Measurements from ENCODE around the gene SRP19.
"Not testable (repeated sequence)": the region's sequence is repeated elsewhere in the genome, so short reads cannot be mapped to it uniquely, and the experiment has no call there.

The SRP19 gene

GRCh38 chr5:112892776-112893175, 31.7 kb downstream of the SRP19 start:
- in situ Hi-C loops (cut with MboI; ENCODE audit: low pct_unique_long_range_greater_than_20kb, low sequenced_read_pairs, unreplicated experiment): no loop called here
- TF ChIP-seq, protein P1, sequence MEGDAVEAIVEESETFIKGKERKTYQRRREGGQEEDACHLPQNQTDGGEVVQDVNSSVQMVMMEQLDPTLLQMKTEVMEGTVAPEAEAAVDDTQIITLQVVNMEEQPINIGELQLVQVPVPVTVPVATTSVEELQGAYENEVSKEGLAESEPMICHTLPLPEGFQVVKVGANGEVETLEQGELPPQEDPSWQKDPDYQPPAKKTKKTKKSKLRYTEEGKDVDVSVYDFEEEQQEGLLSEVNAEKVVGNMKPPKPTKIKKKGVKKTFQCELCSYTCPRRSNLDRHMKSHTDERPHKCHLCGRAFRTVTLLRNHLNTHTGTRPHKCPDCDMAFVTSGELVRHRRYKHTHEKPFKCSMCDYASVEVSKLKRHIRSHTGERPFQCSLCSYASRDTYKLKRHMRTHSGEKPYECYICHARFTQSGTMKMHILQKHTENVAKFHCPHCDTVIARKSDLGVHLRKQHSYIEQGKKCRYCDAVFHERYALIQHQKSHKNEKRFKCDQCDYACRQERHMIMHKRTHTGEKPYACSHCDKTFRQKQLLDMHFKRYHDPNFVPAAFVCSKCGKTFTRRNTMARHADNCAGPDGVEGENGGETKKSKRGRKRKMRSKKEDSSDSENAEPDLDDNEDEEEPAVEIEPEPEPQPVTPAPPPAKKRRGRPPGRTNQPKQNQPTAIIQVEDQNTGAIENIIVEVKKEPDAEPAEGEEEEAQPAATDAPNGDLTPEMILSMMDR (IDR thresholded peaks at IDR 0.05; ENCODE audit: extremely low read depth, insufficient read depth, missing control alignments): no peak
- DNase-seq (ENCODE audit: low spot score): no peak

DNA sequence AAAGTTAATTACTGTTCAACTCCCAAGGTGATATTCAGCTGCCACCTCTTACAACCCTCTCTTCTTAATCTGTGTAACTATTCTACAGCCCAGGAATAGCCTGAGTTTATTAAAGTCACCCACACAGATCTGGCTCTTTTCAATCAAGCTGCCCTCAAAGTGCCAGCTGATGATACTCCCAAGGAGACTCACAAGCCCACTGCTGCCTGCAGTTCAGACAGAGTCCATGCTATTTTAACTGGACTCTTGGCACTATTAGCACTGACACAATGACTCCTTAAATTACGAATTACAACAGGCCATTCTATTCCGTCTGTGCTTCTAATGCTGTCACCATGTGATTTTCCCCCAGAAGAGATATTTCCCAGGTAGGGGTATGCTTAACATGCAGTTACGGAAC, 34.6 kb downstream of the SRP19 start:
- DNase-seq (ENCODE audit: low spot score): no peak
- TF ChIP-seq, protein P1 (IDR thresholded peaks at IDR 0.05; ENCODE audit: extremely low read depth, insufficient read depth, missing control alignments): no peak
- in situ Hi-C loops (cut with MboI; ENCODE audit: low pct_unique_long_range_greater_than_20kb, low sequenced_read_pairs, unreplicated experiment): no loop called here

DNA sequence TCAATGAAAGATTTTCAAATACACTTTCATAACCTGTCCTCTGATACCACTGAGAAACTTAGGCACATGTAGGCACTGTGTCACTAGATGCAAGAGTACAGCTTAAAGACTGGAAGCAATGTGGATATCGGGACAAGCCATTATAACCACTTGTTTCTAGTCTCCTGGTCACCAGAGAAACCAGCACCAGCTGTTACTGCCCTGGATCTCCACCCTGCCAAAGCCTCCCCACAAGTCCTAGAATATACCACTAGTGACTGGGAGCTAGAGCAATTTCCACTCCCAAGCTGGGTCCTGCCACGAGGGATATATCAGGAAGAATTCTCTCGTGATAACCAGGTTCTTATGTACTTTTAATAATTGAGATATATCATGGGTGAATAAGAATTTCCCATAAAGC, 41.5 kb downstream of the SRP19 start:
- in situ Hi-C loops (cut with MboI; ENCODE audit: low pct_unique_long_range_greater_than_20kb, low sequenced_read_pairs, unreplicated experiment): no loop called here
- DNase-seq (ENCODE audit: low spot score): no peak
- TF ChIP-seq, protein P1 (IDR thresholded peaks at IDR 0.05; ENCODE audit: extremely low read depth, insufficient read depth, missing control alignments): no peak

- in situ Hi-C loops (cut with MboI; ENCODE audit: low pct_unique_long_range_greater_than_20kb, low sequenced_read_pairs, unreplicated experiment); DNase-seq (ENCODE audit: low spot score): not testable (repeated sequence)
Observed at GRCh38 chr5:112904996-112905395, 43.9 kb downstream of the SRP19 start.

- in situ Hi-C loops (cut with MboI; ENCODE audit: low pct_unique_long_range_greater_than_20kb, low sequenced_read_pairs, unreplicated experiment): no loop called here
- DNase-seq (ENCODE audit: low spot score): peak; percentile 30
Observed at GRCh38 chr5:112906637-112907036, 45.5 kb downstream of the SRP19 start.

GRCh38 chr5:112907166-112907631, 46.1 kb downstream of the SRP19 start:
- TF ChIP-seq, protein P1 (IDR thresholded peaks at IDR 0.05; ENCODE audit: extremely low read depth, insufficient read depth, missing control alignments): no peak
- in situ Hi-C loops (cut with MboI; ENCODE audit: low pct_unique_long_range_greater_than_20kb, low sequenced_read_pairs, unreplicated experiment): no loop called here
- DNase-seq (ENCODE audit: low spot score): no peak

More at GRCh38 chr5:112906637-112907036, 45.5 kb downstream of the SRP19 start:
- TF ChIP-seq, protein P1 (IDR thresholded peaks at IDR 0.05; ENCODE audit: extremely low read depth, insufficient read depth, missing control alignments): no peak

- in situ Hi-C loops (cut with MboI; ENCODE audit: low pct_unique_long_range_greater_than_20kb, low sequenced_read_pairs, unreplicated experiment): no loop called here
- TF ChIP-seq, protein P1 (IDR thresholded peaks at IDR 0.05; ENCODE audit: extremely low read depth, insufficient read depth, missing control alignments): no peak
- DNase-seq (ENCODE audit: low spot score): no peak
Observed at GRCh38 chr5:112908854-112909253, 47.8 kb downstream of the SRP19 start.

All from GM13977 (cell line).